ENCODE data around the gene ATXN3L.

ATXN3L gene

GRCh38 chrX:13319953-13320352 is at the start of gene ATXN3L:
Gene ATXN3L, minus strand, starts transcription at chrX:13320053. Its CDS starts 119 bp downstream, at chrX:13319934.
- DNase-seq (ENCODE audit: low read depth in 2 of 2), result no peak

- no peak for DNase-seq (ENCODE audit: low read depth in 2 of 2)
These were observed 49.6 kb upstream of the ATXN3L start for GRCh38 chrX:13369256-13370030.

GRCh38 chrX:13367950-13368349 is 48.1 kb upstream of the ATXN3L start:
- no peak for DNase-seq (ENCODE audit: low read depth in 2 of 2)

DNA sequence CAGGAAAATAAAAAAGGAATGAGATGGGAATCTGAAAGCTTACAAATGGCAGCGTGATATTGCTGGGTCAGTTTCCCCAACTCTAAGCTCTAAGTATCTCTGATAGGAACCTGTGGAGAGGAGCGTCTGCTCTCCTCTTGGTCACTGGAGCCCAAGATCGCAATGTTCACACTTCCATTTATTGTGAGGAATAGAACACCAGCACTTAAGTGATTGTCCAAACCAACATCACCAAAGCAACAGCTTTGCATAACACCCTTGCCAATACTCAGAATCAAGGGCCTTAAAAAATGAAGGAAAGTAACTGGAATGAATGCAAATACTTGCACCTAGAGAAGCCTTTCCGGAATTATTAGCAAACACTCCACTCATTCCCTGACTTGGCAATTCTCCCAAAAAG is 46.8 kb upstream of the ATXN3L start:
- DNase-seq (ENCODE audit: low read depth in 2 of 2), result no peak

GRCh38 chrX:13365161-13365560 is 45.3 kb upstream of the ATXN3L start:
- no peak for DNase-seq (ENCODE audit: low read depth in 2 of 2)

- no peak for DNase-seq (ENCODE audit: low read depth in 2 of 2)
These were observed 44.5 kb upstream of the ATXN3L start for GRCh38 chrX:13364230-13364857.

GRCh38 chrX:13360146-13360545 is 40.3 kb upstream of the ATXN3L start:
- no peak for DNase-seq (ENCODE audit: low read depth in 2 of 2)

GRCh38 chrX:13357925-13358324 is 38.1 kb upstream of the ATXN3L start:
- no peak for DNase-seq (ENCODE audit: low read depth in 2 of 2)

DNA sequence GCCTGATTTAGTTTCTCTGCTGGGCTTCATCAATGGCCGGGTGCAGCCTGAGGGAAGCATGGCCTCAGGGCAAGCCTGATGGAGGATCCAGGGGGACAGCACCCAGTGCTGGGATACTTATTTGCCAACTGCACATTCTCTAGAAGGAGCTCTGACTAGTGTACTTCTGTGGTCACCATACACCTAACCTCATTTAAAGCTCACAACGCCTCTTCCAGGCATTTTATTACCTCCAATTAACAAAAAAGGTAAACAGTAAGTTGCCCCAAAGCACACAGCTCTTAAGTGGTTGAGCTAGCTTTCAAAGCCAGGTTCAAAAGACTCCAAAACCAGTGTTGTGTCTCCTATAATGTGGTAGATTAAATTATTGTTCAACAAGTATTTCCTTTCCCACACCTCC is 26.8 kb upstream of the ATXN3L start:
- DNase-seq (ENCODE audit: low read depth in 2 of 2), result no peak

DNA sequence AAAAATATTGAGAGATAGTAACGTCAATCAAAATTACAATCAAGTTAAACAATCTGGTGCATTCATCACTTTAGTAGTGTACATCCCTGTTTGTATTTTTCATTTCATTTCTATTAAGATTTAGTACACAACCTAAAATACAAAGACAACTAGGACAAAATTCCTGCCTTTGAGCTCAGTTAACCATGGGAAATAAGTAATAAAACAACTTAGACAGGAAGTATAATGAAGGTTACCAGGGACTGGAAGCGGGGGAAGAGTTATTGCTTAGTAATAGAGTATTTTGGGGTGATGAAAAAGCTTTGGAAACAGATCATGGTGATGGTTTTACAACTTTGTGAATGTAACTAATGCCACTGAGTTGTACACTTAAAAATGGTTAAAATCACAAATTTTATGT is 25.6 kb upstream of the ATXN3L start:
- DNase-seq (ENCODE audit: low read depth in 2 of 2), result no peak

- no peak for DNase-seq (ENCODE audit: low read depth in 2 of 2)
These were observed 25.2 kb upstream of the ATXN3L start for GRCh38 chrX:13345037-13345436.

DNA sequence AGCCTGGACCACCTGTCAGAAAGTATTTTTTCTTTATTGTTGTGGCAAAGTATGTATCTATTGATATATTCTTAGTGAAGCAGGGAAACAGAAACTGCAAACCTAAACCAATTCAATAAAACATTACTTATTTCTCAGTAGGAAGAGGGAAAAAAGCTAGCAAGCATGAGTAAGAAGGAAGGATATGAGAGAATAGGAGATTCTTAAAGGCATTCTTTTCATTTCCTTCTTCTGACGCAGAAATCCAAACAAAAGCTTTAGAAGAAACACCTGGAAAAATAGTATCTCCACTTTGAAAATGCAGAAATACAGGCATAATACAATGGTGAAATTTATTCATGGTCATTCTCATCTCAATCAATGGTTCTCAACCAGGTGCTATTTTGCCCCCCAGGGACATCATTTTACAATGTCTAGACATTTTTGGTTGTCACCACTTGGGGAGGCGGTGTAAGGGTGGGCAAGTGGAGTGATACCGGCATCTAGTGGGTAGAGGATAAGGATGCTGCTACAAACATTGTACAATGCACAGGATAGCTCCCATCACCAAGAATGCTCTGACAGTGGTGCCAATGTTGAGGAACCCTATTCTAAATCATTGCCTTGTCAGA is 21.7 kb upstream of the ATXN3L start:
- no peak for DNase-seq (ENCODE audit: low read depth in 2 of 2)

GRCh38 chrX:13340182-13340791 is 20.4 kb upstream of the ATXN3L start:
- no peak for DNase-seq (ENCODE audit: low read depth in 2 of 2)

DNA sequence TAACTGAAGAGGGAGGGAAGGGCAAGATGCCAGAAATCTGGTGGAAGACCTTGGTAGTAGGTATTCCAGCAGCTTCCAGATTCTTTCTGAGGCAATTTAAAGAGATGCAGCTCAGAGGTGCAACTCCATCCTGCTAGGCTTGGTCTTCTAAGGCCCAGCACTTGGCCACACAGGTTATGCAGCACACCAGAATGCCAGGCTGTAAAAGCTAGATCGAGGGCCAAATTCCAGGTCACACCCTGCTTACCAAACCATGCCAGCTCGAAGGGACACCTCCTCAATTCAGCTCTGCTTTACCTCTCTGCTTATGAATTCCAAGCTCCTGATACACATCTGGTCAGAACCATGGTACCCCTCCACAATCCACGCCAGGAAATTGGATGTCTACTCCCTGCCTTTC is 19.8 kb upstream of the ATXN3L start:
- DNase-seq (ENCODE audit: low read depth in 2 of 2), result no peak

DNA sequence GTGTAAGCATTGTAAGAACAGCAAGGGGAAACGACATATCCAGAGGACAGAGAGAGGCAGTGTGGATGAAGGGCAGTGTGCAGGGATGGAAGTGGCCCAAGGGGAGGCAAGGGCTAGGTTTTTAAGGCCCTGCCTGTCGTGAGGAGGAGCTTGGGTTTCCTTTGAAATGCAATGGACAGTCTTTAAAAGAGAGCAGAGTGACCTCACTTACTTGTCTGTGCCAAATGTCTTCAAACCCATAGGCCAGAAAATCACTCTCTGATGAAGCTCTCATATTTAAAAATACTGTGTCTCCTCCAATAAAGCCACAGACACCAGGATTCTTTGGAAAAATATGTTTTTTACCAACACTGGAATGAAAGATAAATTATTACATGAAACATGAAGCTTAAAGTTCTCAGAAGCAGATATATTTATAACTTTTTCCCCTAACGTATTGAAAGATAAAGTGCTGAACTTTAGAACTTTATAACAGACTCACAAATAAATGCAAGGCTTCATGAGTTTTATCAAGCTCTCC is 19.2 kb upstream of the ATXN3L start:
- no peak for DNase-seq (ENCODE audit: low read depth in 2 of 2)

GRCh38 chrX:13334491-13334890 is 14.6 kb upstream of the ATXN3L start:
- DNase-seq (ENCODE audit: low read depth in 2 of 2), result no peak

- no peak for DNase-seq (ENCODE audit: low read depth in 2 of 2)
These were observed 10.6 kb upstream of the ATXN3L start for GRCh38 chrX:13330446-13330845.

DNA sequence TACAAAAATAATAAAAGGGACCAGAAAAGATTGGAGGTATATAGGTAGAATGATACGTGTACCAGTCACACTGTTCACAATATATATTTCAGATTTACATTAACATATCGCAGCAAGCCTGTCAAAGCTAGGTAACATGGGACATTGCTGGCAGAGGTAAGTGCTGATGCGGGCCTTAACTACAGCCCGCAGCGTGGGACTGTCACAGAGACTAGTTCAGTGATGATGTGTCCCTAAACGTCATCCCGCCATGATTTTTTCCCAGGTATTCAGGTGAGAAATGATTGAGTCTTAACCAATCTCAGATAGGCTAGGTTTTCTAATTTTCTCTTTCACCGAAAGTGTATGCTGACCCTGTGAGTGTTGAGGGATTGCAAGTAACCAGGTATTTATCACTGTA is 7.8 kb upstream of the ATXN3L start:
- no peak for DNase-seq (ENCODE audit: low read depth in 2 of 2)

DNA sequence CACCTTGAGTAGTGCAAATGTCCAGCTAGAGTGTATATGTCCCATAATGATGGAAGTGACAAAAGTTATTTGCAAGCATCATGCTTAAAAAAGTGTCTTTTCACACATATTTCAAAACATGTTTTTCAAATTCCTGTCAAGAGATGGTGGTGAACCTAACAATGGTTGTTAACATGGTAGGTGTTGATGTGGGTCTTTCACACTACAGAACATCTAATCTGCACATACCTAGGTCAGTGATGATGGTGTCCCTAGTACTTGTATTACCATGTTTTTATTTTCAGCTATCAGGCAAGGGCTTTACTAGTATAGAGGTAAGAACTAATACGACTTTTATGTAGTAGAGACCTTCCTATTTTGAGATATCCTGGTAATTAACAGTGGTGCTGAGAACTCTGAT is 3.4 kb upstream of the ATXN3L start:
- no peak for DNase-seq (ENCODE audit: low read depth in 2 of 2)

DNA sequence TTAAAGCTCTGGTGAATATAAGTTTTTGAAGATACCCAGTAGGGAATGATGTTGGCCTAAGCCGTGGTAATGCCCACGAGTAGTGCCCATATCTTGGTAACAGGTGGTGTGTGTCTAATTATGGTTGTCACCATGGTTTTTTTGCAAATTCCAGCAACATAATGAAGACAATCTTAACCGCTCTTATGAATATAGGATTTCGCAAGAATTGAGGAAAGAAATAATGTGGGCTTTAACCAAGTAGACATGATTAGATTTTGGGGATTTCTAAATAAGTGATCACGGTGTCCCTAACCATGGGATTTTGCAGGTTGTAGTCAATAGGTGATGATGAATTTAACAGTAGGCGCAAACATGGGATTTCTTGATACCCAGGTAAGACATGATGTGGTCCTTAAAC is 2.5 kb downstream of the ATXN3L start:
- no peak for DNase-seq (ENCODE audit: low read depth in 2 of 2)

DNA sequence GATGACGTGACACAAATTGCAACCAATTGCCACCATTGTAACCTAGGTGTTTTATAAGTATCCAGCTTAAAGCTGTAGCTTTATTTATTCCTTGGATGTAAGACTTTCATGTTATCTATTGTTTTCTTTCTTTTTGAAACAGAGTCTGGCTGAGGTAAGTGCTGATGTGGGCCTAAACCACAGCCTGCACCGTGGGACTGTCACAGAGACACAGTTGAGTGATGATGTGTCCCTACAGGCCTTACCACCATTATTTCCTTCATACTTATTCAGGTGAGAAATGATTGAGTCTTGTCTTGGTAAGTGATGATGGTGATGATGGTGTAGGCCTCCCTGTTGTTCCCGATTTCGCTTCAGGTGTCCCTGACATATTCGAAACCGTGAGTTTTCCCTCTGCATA is 8.3 kb downstream of the ATXN3L start:
- DNase-seq (ENCODE audit: low read depth in 2 of 2), result no peak

- DNase-seq (ENCODE audit: low read depth in 2 of 2), result no peak
These were observed 10.2 kb downstream of the ATXN3L start for GRCh38 chrX:13309631-13310030.

DNA sequence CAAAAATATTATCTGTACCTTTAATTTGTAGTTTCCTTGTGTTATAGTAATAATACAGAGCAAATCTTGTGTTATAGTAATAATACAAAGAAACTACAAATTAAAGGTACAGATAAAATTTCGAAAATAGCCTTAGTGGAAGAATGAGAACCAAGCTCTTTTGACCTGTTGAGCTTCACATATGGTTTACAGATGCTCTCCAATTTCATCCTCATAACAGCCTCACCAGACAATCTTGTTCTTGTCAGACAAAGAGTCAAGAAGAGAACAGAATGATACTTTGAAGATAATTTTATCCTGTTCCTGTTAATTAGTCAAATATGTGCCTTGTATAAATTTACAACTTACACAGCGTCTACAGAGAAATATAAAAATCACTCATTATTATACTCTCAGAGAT is 12.8 kb downstream of the ATXN3L start:
- no peak for DNase-seq (ENCODE audit: low read depth in 2 of 2)
